NT2/D1 (cell line): Measurements from ENCODE around the gene PTPRN2.

ENCODE experiments used
- SUZ12 ChIP-seq: IDR thresholded peaks from 2 replicates; pipeline ENCODE4 v1.6.1; 2011; ENCODE audit not compliant: insufficient read length, insufficient read depth; ENCODE audit errors: extremely low read depth
- YY1 ChIP-seq: IDR thresholded peaks from 2 replicates; pipeline ENCODE4 v1.6.1; 2011; ENCODE audit not compliant: insufficient read length, insufficient read depth
- ZNF274 ChIP-seq: IDR thresholded peaks from 2 replicates; pipeline ENCODE4 v1.6.1; 2011; ENCODE audit warnings: mild to moderate bottlenecking, low read depth, low read length

- TF ChIP-seq SUZ12 = no peak
- no peak for TF ChIP-seq ZNF274
- TF ChIP-seq YY1 = no peak
Observed at GRCh38 chr7:158076215-158076614, 511.4 kb downstream of the PTPRN2 start.
